Right lobe of liver (tissue), 6 donors: ENCODE results near the gene PPP1R1A. TPM values are rescaled to one million over a fixed set of nuclear protein-coding genes. Genes with fewer than 3 reads are reported as not detected.

ENCODE experiments used
- ATAC-seq, 4 donors: fragments of 200-7000 bp; cut with Tn5 transposase; one replicate each; pipeline ENCODE4 v1.9.1; 2020; ENCODE audit warnings: mild to moderate bottlenecking in 4 of 4, moderate library complexity in 4 of 4
- DNase-seq, 3 donors: peaks; one replicate each; pipeline ENCODE4 v3.0.0-alpha.2; 2020
- H3K27ac ChIP-seq, 3 donors: fragments of 200-600 bp; one replicate each; pipeline ENCODE4 v1.8.0; 2022
- H3K27me3 ChIP-seq, 2 donors: fragments of 200-600 bp; one replicate each; pipeline ENCODE4 v1.8.0; 2022
- H3K36me3 ChIP-seq, 4 donors: fragments of 200-600 bp; sonication (generic) in 1 of 4; one replicate each; pipeline versions ENCODE4 v1.5.1 to v1.8.0; 2017 to 2022; ENCODE audit warnings: control low read depth in 1 of 4
- H3K4me1 ChIP-seq, 4 donors: fragments of 200-600 bp; sonication (generic) in 1 of 4; one replicate each; pipeline versions ENCODE4 v1.5.1 to v1.8.0; 2017 to 2022; ENCODE audit warnings: control low read depth in 1 of 4
- H3K4me3 ChIP-seq, 3 donors: fragments of 200-600 bp; one replicate each; pipeline ENCODE4 v1.8.0; 2022
- H3K9me3 ChIP-seq, 4 donors: fragments of 200-600 bp; sonication (generic) in 1 of 4; one replicate each; pipeline versions ENCODE4 v1.5.1 to v1.8.0; 2017 to 2022; ENCODE audit warnings: control low read depth in 1 of 4
- POLR2A ChIP-seq: fragments of 450-650 bp; IDR thresholded peaks from one replicate; pipeline ENCODE4 v1.6.1; 2017; ENCODE audit warnings: antibody characterized with exemption, mild to moderate bottlenecking
- WGBS: methylation state at CpG from one replicate; pipeline ENCODE4 v1.1.6; 2018; ENCODE audit warnings: low coverage, low lambda C conversion rate; ENCODE audit not compliant: insufficient coverage; ENCODE audit errors: missing lambda C conversion rate; 5-methylcytosine and 5-hydroxymethylcytosine counted together
- intact Hi-C, 2 donors: fragments of 100-400 bp; cut with DNase I; formaldehyde crosslinking; loops; one replicate each; pipeline versions ENCODE4 v1.11.2 to v1.14.1; 2022
- total RNA-seq, 6 experiments: library from RNA; depleted of rRNA in 2 of 6; stranded (reverse); fragments of >200 nt in 2 of 6; fragmentation: NEBNext Ultra II Directional in 3 of 6; extraction: Animal tissue kit (Norgen Biotek cat#: 25700) in 3 of 6; gene quantifications; one replicate each; pipeline versions ENCODE4 v1.1.0 to v1.2.4, GENCODE V29; 2016 to 2023
- TF ChIP-seq, protein P1 (sequence below), 4 donors: fragments of 200-600 bp in 3 of 4; fragments of 450-650 bp in 1 of 4; IDR thresholded peaks; one replicate each; pipeline versions ENCODE4 v1.5.1 to v1.8.0; 2016 to 2022; ENCODE audit warnings: antibody characterized with exemption in 4 of 4, mild to moderate bottlenecking in 2 of 4
- donor health status: DM: no; HTN: yes; CAD: no.
- donor health status: DM: no; HTN: no; CAD: no.
- donor health status: DM: no; HTN: no; CAD: no.
- donor health status: DM: no; HTN: yes; CAD: no.
- donor health status: DM: no; HTN: yes; CAD: no.

The PPP1R1A gene
- total RNA-seq, 6 experiments from 2014 or later, result 15.6 to 153 (median 54.5) TPM

GRCh38 chr12:54565310-54565985 is 23.0 kb downstream of the PPP1R1A start:
- ATAC-seq (no peak), DNase-seq (no peak)
- TF ChIP-seq, protein P1, sequence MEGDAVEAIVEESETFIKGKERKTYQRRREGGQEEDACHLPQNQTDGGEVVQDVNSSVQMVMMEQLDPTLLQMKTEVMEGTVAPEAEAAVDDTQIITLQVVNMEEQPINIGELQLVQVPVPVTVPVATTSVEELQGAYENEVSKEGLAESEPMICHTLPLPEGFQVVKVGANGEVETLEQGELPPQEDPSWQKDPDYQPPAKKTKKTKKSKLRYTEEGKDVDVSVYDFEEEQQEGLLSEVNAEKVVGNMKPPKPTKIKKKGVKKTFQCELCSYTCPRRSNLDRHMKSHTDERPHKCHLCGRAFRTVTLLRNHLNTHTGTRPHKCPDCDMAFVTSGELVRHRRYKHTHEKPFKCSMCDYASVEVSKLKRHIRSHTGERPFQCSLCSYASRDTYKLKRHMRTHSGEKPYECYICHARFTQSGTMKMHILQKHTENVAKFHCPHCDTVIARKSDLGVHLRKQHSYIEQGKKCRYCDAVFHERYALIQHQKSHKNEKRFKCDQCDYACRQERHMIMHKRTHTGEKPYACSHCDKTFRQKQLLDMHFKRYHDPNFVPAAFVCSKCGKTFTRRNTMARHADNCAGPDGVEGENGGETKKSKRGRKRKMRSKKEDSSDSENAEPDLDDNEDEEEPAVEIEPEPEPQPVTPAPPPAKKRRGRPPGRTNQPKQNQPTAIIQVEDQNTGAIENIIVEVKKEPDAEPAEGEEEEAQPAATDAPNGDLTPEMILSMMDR (IDR thresholded peaks at IDR 0.05), result no peak
- no peak for TF ChIP-seq POLR2A
- Histone ChIP-seq H3K27ac (no peak overlapping the region), H3K4me1 (no peaks in the 10 kb centered on the region), H3K27me3 (no peaks in the 10 kb centered on the region), H3K4me3 (no peak overlapping the region), H3K36me3 (no peaks in the 10 kb centered on the region), H3K9me3 (no peaks in the 10 kb centered on the region)
- WGBS, result 43% methylated on average over 7 of the region's 10 CpGs
- intact Hi-C loops, result no loop called here

DNA sequence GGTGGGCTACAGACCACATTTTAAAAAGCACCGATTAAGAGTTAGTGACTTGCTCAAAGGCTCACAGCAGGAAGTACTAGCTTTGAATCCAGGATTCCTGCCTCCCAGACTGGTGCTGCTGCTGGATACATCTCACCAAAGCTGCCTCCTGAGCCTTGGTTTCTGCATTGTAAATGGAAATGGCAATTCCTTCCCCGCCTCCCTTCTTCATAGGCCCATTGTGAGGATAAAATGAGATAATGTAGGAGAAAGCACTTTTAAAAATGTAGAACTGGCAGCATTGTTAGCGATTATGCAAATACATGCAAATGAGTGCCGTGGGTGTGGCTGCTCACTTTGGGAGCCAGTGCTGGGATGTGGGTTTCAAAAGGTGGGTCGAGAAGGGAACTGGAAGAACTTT is 23.7 kb downstream of the PPP1R1A start:
- H3K4me1 ChIP-seq, result no peaks in the 10 kb centered on the region
- no peak for DNase-seq
- no peak overlapping the region for H3K27ac ChIP-seq
- H3K27me3 ChIP-seq, result no peaks in the 10 kb centered on the region
- 32% methylated on average over 5 of the region's 5 CpGs for WGBS
- no peaks in the 10 kb centered on the region for H3K9me3 ChIP-seq
- H3K36me3 ChIP-seq, result no peaks in the 10 kb centered on the region
- no peak for ATAC-seq
- TF ChIP-seq POLR2A, result no peak
- TF ChIP-seq, protein P1 (IDR thresholded peaks at IDR 0.05), result no peak
- intact Hi-C loops, result no loop called here
- H3K4me3 ChIP-seq, result no peak overlapping the region

- no peak overlapping the region for H3K4me3 ChIP-seq
- no peaks in the 10 kb centered on the region for H3K9me3 ChIP-seq
- no peaks in the 10 kb centered on the region for H3K36me3 ChIP-seq
- intact Hi-C loops, result no loop called here
- no peak for TF ChIP-seq POLR2A
- TF ChIP-seq, protein P1 (IDR thresholded peaks at IDR 0.05), result no peak
- no peaks in the 10 kb centered on the region for H3K4me1 ChIP-seq
- H3K27me3 ChIP-seq, result no peaks in the 10 kb centered on the region
- ATAC-seq (no peak), DNase-seq (no peak)
- WGBS, result 94% methylated on average over 1 of the region's 1 CpG
- H3K27ac ChIP-seq, result no peak overlapping the region
Measured at GRCh38 chr12:54563787-54564186, 24.7 kb downstream of the PPP1R1A start.

DNA sequence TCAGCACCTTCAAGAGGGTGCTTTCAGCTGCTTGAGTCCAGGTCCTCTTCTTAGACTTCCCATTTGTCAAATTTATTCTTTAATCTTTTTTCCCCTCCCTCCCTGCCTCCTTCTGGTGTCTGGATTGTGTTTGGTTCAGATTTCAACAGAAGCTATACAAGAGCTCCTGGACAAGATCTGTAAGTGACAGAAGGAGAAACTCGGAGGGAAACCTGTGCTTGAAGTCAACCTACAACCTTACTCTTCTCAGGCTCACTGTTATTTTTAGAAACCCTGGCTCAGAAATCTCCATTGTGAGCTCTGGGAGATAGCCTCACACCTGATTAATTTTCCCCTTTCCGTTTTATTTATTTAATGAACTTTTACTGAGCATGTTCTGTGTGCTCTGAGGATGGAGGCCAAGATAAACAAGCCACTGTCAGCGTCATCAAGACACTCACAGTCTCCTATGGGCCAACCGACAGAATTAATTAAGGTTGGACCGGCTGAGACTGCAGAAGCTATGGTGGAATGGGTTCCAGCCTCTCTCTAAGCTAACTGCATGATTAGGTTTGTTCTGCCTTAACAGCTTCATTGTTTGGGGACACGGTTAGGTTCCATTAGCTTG is 25.6 kb downstream of the PPP1R1A start:
- DNase-seq (no peak), ATAC-seq (peak in 2 of 4 donors; percentile 10 to 48)
- TF ChIP-seq POLR2A, result no peak
- TF ChIP-seq, protein P1 (IDR thresholded peaks at IDR 0.05), result no peak
- no peak overlapping the region for H3K4me3 ChIP-seq
- no peaks in the 10 kb centered on the region for H3K27me3 ChIP-seq
- 50% methylated on average over 6 of the region's 6 CpGs for WGBS
- H3K27ac ChIP-seq, result no peak overlapping the region
- intact Hi-C loops, result no loop called here
- H3K9me3 ChIP-seq, result no peaks in the 10 kb centered on the region
- no peaks in the 10 kb centered on the region for H3K4me1 ChIP-seq
- no peaks in the 10 kb centered on the region for H3K36me3 ChIP-seq
